BJ (cell line): ENCODE data around the gene ZNF846. TPM values are rescaled to one million over a fixed set of nuclear protein-coding genes. Genes with fewer than 3 reads are reported as not detected.

Experiments used
- CTCF ChIA-PET: fragments of 350-600 bp; formaldehyde crosslinking; extraction: SDS; loops from one replicate; lab custom pipeline; 2021; ENCODE audit warnings: antibody characterized with exemption, inconsistent platforms; lab: Yijun Ruan, JAX
- POLR2A ChIA-PET: fragments of 300-600 bp; sonication (Branson Sonifier 250); formaldehyde crosslinking; extraction: SDS; loops from one replicate; lab custom pipeline; 2021; ENCODE audit warnings: antibody characterized with exemption; lab: Charles Lee
- DNase-seq: peaks from one replicate; pipeline ENCODE4 v3.0.0-alpha.2; 2011; ENCODE audit warnings: low read depth
- H3K27me3 ChIP-seq: 2 replicates; pipeline ENCODE4 v1.6.0; 2011; ENCODE audit warnings: low read length; ENCODE audit not compliant: control insufficient read depth, insufficient read depth
- H3K36me3 ChIP-seq: 2 replicates; pipeline ENCODE4 v1.5.1; 2011; ENCODE audit warnings: low read length; ENCODE audit not compliant: control insufficient read depth, insufficient read depth
- H3K4me3 ChIP-seq: 2 replicates; pipeline ENCODE4 v1.5.1; 2011; ENCODE audit warnings: low read depth, mild to moderate bottlenecking, control low read depth, low read length
- polyA plus RNA-seq: library from polyadenylated mRNA; depleted of rRNA; stranded (reverse); fragments of >200 nt; gene quantifications from 2 replicates; pipeline ENCODE4 v1.2.3, GENCODE V29; 2011; rRNA removed
- TF ChIP-seq, protein P1 (sequence below): IDR thresholded peaks from 2 replicates; pipeline ENCODE4 v1.5.1; 2011; ENCODE audit warnings: low read depth, mild to moderate bottlenecking, control low read depth, inconsistent platforms, low read length, moderate library complexity; ENCODE audit not compliant: insufficient read depth

The ZNF846 gene
- polyA plus RNA-seq, 1 experiment: 3.6 TPM

DNA sequence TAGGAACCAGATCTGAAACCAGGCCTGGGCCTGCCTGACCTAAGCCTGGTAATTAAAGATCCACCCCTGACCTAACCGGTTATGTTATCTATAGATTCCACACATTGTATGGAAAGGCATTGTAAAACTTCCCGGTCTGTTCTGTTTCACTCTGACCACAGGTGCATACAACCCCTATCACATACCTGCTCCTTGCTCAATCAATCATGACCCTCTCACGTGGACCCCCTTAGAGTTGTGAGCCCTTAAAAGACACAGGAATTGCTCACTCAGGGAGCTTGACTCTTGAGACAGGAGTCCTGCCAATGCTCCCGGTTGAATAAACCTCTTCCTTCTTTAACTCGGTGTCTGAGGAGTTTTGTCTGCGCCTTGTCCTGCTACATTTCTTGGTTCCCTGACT lies 66.4 kb downstream of the ZNF846 start:
- TF ChIP-seq, protein P1, sequence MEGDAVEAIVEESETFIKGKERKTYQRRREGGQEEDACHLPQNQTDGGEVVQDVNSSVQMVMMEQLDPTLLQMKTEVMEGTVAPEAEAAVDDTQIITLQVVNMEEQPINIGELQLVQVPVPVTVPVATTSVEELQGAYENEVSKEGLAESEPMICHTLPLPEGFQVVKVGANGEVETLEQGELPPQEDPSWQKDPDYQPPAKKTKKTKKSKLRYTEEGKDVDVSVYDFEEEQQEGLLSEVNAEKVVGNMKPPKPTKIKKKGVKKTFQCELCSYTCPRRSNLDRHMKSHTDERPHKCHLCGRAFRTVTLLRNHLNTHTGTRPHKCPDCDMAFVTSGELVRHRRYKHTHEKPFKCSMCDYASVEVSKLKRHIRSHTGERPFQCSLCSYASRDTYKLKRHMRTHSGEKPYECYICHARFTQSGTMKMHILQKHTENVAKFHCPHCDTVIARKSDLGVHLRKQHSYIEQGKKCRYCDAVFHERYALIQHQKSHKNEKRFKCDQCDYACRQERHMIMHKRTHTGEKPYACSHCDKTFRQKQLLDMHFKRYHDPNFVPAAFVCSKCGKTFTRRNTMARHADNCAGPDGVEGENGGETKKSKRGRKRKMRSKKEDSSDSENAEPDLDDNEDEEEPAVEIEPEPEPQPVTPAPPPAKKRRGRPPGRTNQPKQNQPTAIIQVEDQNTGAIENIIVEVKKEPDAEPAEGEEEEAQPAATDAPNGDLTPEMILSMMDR: no peak
- ChIA-PET POLR2A (no interaction called here), CTCF (no interaction called here)
- Histone ChIP-seq H3K27me3 (no peaks in the 10 kb centered on the region), H3K36me3 (no peaks in the 10 kb centered on the region), H3K4me3 (no peak overlapping the region)
- DNase-seq: no peak

Other genes with a start within 250 kb of the ZNF846 start
- gene ZNF426, start 230.1 kb downstream of the ZNF846 start, polyA plus RNA-seq: 5.9 and 11.5 TPM in 2 replicates
- gene ZNF121, start 184.2 kb downstream of the ZNF846 start, polyA plus RNA-seq: 1.7 and 4.5 TPM in 2 replicates
- gene ZNF561, start 147.5 kb downstream of the ZNF846 start, polyA plus RNA-seq: 31.4 and 42.3 TPM in 2 replicates
- 6.3 and 14.1 TPM in 2 replicates for gene ZNF562, start 93.6 kb downstream of the ZNF846 start, polyA plus RNA-seq
- gene FBXL12, start 50.3 kb upstream of the ZNF846 start, polyA plus RNA-seq: 23.5 and 35.3 TPM in 2 replicates
- 506 and 578 TPM in 2 replicates for gene UBL5, start 59.2 kb upstream of the ZNF846 start, polyA plus RNA-seq
- 56.4 and 89.6 TPM in 2 replicates for gene PIN1, start 66.6 kb upstream of the ZNF846 start, polyA plus RNA-seq
- gene OLFM2, start 167.8 kb upstream of the ZNF846 start, polyA plus RNA-seq: 35.3 and 88.3 TPM in 2 replicates
- 15.0 and 24.9 TPM in 2 replicates for gene COL5A3, start 241.8 kb upstream of the ZNF846 start, polyA plus RNA-seq
- 0.05 and 0.21 TPM in 2 replicates for gene RDH8, start 244.7 kb upstream of the ZNF846 start, polyA plus RNA-seq